HG03378 (cell line): ENCODE results near the gene ATG4D.

ENCODE experiments used
- ATAC-seq: cut with Tn5 transposase; IDR thresholded peaks from one replicate; pipeline ENCODE4 v1.9.1; 2021; ENCODE audit warnings: mild to moderate bottlenecking, moderate library complexity; ENCODE audit not compliant: unreplicated experiment

Gene ATG4D

GRCh38 chr19:10543420-10544241 lies at the start of gene ATG4D:
Gene ATG4D (plus strand): TSS chr19:10543904. CDS start chr19:10544091, 187 bp downstream.
- ATAC-seq = no peak

GRCh38 chr19:10497371-10497770 lies 46.3 kb upstream of the ATG4D start:
- ATAC-seq = no peak

- ATAC-seq = no peak
These were observed 44.0 kb upstream of the ATG4D start for GRCh38 chr19:10499550-10500246.

GRCh38 chr19:10500247-10500592 lies 43.5 kb upstream of the ATG4D start:
- no peak for ATAC-seq

GRCh38 chr19:10501971-10502523 lies 41.7 kb upstream of the ATG4D start:
- peak; percentile 47 for ATAC-seq

- peak; percentile 57 for ATAC-seq
These were observed 41.1 kb upstream of the ATG4D start for GRCh38 chr19:10502524-10503001.

GRCh38 chr19:10503002-10503789 lies 40.5 kb upstream of the ATG4D start, which contains the start of gene KEAP1:
Gene KEAP1 (minus strand): TSS chr19:10503356. CDS start chr19:10500033, 3,323 bp downstream.
- ATAC-seq = peak; percentile 4

- ATAC-seq = no peak
These were observed 38.0 kb upstream of the ATG4D start for GRCh38 chr19:10505583-10506229.

- no peak for ATAC-seq
These were observed 35.7 kb upstream of the ATG4D start for GRCh38 chr19:10508036-10508435.

- ATAC-seq = no peak
These were observed 35.0 kb upstream of the ATG4D start for GRCh38 chr19:10508707-10509106.

GRCh38 chr19:10510301-10510802 lies 33.4 kb upstream of the ATG4D start:
- ATAC-seq = no peak

- ATAC-seq = no peak
These were observed 30.5 kb upstream of the ATG4D start for GRCh38 chr19:10513223-10513622.

GRCh38 chr19:10514211-10515145 lies 29.2 kb upstream of the ATG4D start:
- no peak for ATAC-seq

GRCh38 chr19:10516064-10516385 lies 27.7 kb upstream of the ATG4D start:
- no peak for ATAC-seq

- no peak for ATAC-seq
These were observed 26.9 kb upstream of the ATG4D start for GRCh38 chr19:10516671-10517286.

- no peak for ATAC-seq
These were observed 26.3 kb upstream of the ATG4D start, which contains the start of gene S1PR5 for GRCh38 chr19:10517361-10517759. Gene S1PR5 (minus strand): TSS chr19:10517447. CDS start chr19:10515011, 2,436 bp downstream.

GRCh38 chr19:10517760-10518443 lies 25.8 kb upstream of the ATG4D start:
- ATAC-seq = no peak
